IMR-90 (cell line): Measurements from ENCODE around the gene PTPRU. TPM values are rescaled to one million over a fixed set of nuclear protein-coding genes. Genes with fewer than 3 reads are reported as not detected.
A peak's percentile ranks its signal among the peaks of the same experiment; 100 is the strongest.

Source experiments
- ATAC-seq: fragments of 200-7000 bp; cut with Tn5 transposase; 2 replicates; pipeline ENCODE4 v1.9.1; 2020; ENCODE audit warnings: low read depth, mild to moderate bottlenecking, moderate library complexity
- BruUV-seq: library from RNA; stranded (reverse); fragments of 400-500 nt; replicated peaks from 2 replicates; lab custom pipeline; 2021; lab: Mats Ljungman, UMichigan
- CTCF ChIA-PET: fragments of 300-600 bp; formaldehyde crosslinking; extraction: SDS; loops from one replicate; lab custom pipeline; 2021; ENCODE audit warnings: antibody characterized with exemption; lab: Yijun Ruan, JAX
- POLR2A ChIA-PET: fragments of 300-600 bp; sonication (Branson Sonifier 250); formaldehyde crosslinking; loops from one replicate; lab custom pipeline; 2022; ENCODE audit warnings: antibody characterized with exemption; ENCODE audit not compliant: unreplicated experiment; lab: Charles Lee
- DNase-seq: peaks from one replicate; pipeline ENCODE4 v3.0.0; 2013
- H2AFZ ChIP-seq: replicated peaks from 2 replicates; pipeline ENCODE3; 2013; ENCODE audit warnings: low read length, mild to moderate bottlenecking; ENCODE audit not compliant: poor library complexity
- H2AK5ac ChIP-seq: 2 replicates; pipeline ENCODE4 v1.6.1; 2013; ENCODE audit warnings: low read depth, low read length, inconsistent platforms
- H2AK9ac ChIP-seq: replicated peaks from 2 replicates; pipeline ENCODE3; 2013; ENCODE audit warnings: mild to moderate bottlenecking, low read depth, low read length, moderate library complexity; ENCODE audit not compliant: poor library complexity
- H2BK120ac ChIP-seq: 2 replicates; pipeline ENCODE4 v1.6.1; 2013; ENCODE audit warnings: low read depth, low read length, inconsistent platforms
- H2BK15ac ChIP-seq: 3 replicates; pipeline ENCODE4 v1.6.1; 2013; ENCODE audit warnings: low read depth, low read length, inconsistent platforms
- H2BK20ac ChIP-seq: 2 replicates; pipeline ENCODE4 v1.6.1; 2013; ENCODE audit warnings: low read depth, mild to moderate bottlenecking, inconsistent platforms, low read length, moderate library complexity
- H2BK5ac ChIP-seq: 2 replicates; pipeline ENCODE4 v1.6.1; 2013; ENCODE audit warnings: mild to moderate bottlenecking, low read depth, low read length, inconsistent platforms; ENCODE audit not compliant: poor library complexity, severe bottlenecking
- H3K14ac ChIP-seq: replicated peaks from 2 replicates; pipeline ENCODE4 v1.6.1; 2013; ENCODE audit warnings: low read depth, low read length, inconsistent platforms
- H3K18ac ChIP-seq: 2 replicates; pipeline ENCODE4 v1.6.1; 2013; ENCODE audit warnings: low read depth, low read length, control low read depth
- H3K23ac ChIP-seq: 2 replicates; pipeline ENCODE4 v1.6.1; 2013; ENCODE audit warnings: low read depth, low read length, inconsistent platforms
- H3K27ac ChIP-seq: 2 replicates; pipeline ENCODE4 v1.5.1; 2013; ENCODE audit warnings: mild to moderate bottlenecking, control low read depth, low read length; ENCODE audit not compliant: insufficient read depth
- H3K27me3 ChIP-seq: 2 replicates; pipeline ENCODE4 v1.6.1; 2013; ENCODE audit warnings: low read length; ENCODE audit not compliant: control insufficient read depth, insufficient read depth
- H3K36me3 ChIP-seq: 2 replicates; pipeline ENCODE4 v1.6.1; 2013; ENCODE audit warnings: low read length, mixed read lengths; ENCODE audit not compliant: control insufficient read depth, insufficient read depth
- H3K4ac ChIP-seq: 2 replicates; pipeline ENCODE4 v1.6.1; 2013; ENCODE audit warnings: low read depth, low read length, inconsistent platforms
- H3K4me1 ChIP-seq: 2 replicates; pipeline ENCODE4 v1.6.1; 2013; ENCODE audit warnings: low read length, mixed read lengths; ENCODE audit not compliant: control insufficient read depth, insufficient read depth
- H3K4me2 ChIP-seq: 2 replicates; pipeline ENCODE4 v1.6.1; 2013; ENCODE audit warnings: low read depth, mild to moderate bottlenecking, control low read depth, low read length, moderate library complexity
- H3K4me3 ChIP-seq: 2 replicates; pipeline ENCODE4 v1.5.1; 2013; ENCODE audit warnings: low read depth, mild to moderate bottlenecking, control low read depth, low read length, moderate library complexity; ENCODE audit not compliant: insufficient read depth
- H3K56ac ChIP-seq: 2 replicates; pipeline ENCODE4 v1.6.1; 2013; ENCODE audit warnings: low read length, inconsistent platforms; ENCODE audit not compliant: insufficient read depth; ENCODE audit errors: extremely low read depth
- H3K79me1 ChIP-seq, 2 experiments: 2 replicates each; pipeline ENCODE4 v1.6.1; 2013; ENCODE audit warnings: low read length in 2 of 2, inconsistent platforms in 1 of 2, low read depth in 1 of 2
- H3K9ac ChIP-seq: 2 replicates; pipeline ENCODE4 v1.6.1; 2013; ENCODE audit warnings: low read depth, low read length, control low read depth
- H3K9me1 ChIP-seq: 2 replicates; pipeline ENCODE4 v1.6.1; 2013; ENCODE audit warnings: low read length, inconsistent platforms; ENCODE audit not compliant: insufficient read depth
- H3K9me3 ChIP-seq: 2 replicates; pipeline ENCODE4 v1.6.1; 2013; ENCODE audit warnings: low read length; ENCODE audit not compliant: control insufficient read depth, insufficient read depth
- H4K20me1 ChIP-seq: 2 replicates; pipeline ENCODE4 v1.6.1; 2013; ENCODE audit warnings: low read length, inconsistent platforms; ENCODE audit not compliant: insufficient read depth
- H4K5ac ChIP-seq: 2 replicates; pipeline ENCODE4 v1.6.1; 2013; ENCODE audit warnings: mild to moderate bottlenecking, low read depth, low read length, control low read depth
- H4K8ac ChIP-seq, 2 experiments: 2 replicates each; pipeline ENCODE4 v1.6.1; 2013; ENCODE audit warnings: low read depth in 2 of 2, low read length in 2 of 2, control low read depth in 1 of 2, inconsistent platforms in 1 of 2
- H4K91ac ChIP-seq: 2 replicates; pipeline ENCODE4 v1.6.1; 2013; ENCODE audit warnings: low read depth, low read length, inconsistent platforms; ENCODE audit not compliant: insufficient read depth
- BHLHE40 ChIP-seq: fragments of 150-350 bp; IDR thresholded peaks from 2 replicates; pipeline ENCODE4 v1.6.1; 2016; ENCODE audit warnings: mild to moderate bottlenecking, low read depth, low read length
- CEBPB ChIP-seq: IDR thresholded peaks from 2 replicates; pipeline ENCODE4 v1.6.1; 2012; ENCODE audit warnings: low read depth, low read length, improper control_type of control experiment
- CHD1 ChIP-seq: IDR thresholded peaks from 2 replicates; pipeline ENCODE4 v1.6.1; 2012; ENCODE audit warnings: low read depth, low read length, improper control_type of control experiment
- FOS ChIP-seq: fragments of 150-350 bp; IDR thresholded peaks from 2 replicates; pipeline ENCODE4 v1.6.1; 2016; ENCODE audit warnings: low read depth, low read length
- MAFK ChIP-seq: IDR thresholded peaks from 2 replicates; pipeline ENCODE4 v1.6.1; 2012; ENCODE audit warnings: low read depth, low read length, improper control_type of control experiment
- MAZ ChIP-seq: IDR thresholded peaks from 2 replicates; pipeline ENCODE4 v1.6.1; 2012; ENCODE audit warnings: low read depth, mild to moderate bottlenecking, low read length, improper control_type of control experiment, moderate library complexity, borderline replicate concordance
- MXI1 ChIP-seq: IDR thresholded peaks from 2 replicates; pipeline ENCODE4 v1.6.1; 2012; ENCODE audit warnings: low read depth, mild to moderate bottlenecking, low read length, moderate library complexity, borderline replicate concordance
- NFE2L2 ChIP-seq: fragments of 150-350 bp; IDR thresholded peaks from 2 replicates; pipeline ENCODE4 v1.6.1; 2016; ENCODE audit warnings: low read depth, mild to moderate bottlenecking, low read length
- POLR2A ChIP-seq: IDR thresholded peaks from 2 replicates; pipeline ENCODE4 v1.6.1; 2012; ENCODE audit warnings: mild to moderate bottlenecking, low read depth, low read length
- RAD21 ChIP-seq: IDR thresholded peaks from 2 replicates; pipeline ENCODE4 v1.6.1; 2012; ENCODE audit warnings: low read length, improper control_type of control experiment
- RCOR1 ChIP-seq: IDR thresholded peaks from 2 replicates; pipeline ENCODE4 v1.6.1; 2012; ENCODE audit warnings: mild to moderate bottlenecking, low read length, improper control_type of control experiment; ENCODE audit not compliant: insufficient replicate concordance
- RFX5 ChIP-seq: IDR thresholded peaks from 2 replicates; pipeline ENCODE4 v1.8.0; 2012; ENCODE audit warnings: low read depth, mild to moderate bottlenecking, low read length, moderate library complexity
- SMC3 ChIP-seq: fragments of 150-350 bp; IDR thresholded peaks from 2 replicates; pipeline ENCODE4 v1.6.1; 2016; ENCODE audit warnings: low read depth, mild to moderate bottlenecking, antibody characterized with exemption, low read length, moderate library complexity
- WGBS, 2 experiments: methylation state at CpG; one replicate each; pipeline versions ENCODE4 v1.1.5 to v1.1.7; 2013; ENCODE audit warnings: missing lambda C conversion rate in 2 of 2; ENCODE audit not compliant: insufficient read length in 1 of 2; ENCODE audit errors: extremely low coverage in 2 of 2; 5-methylcytosine and 5-hydroxymethylcytosine counted together
- dilution Hi-C: fragments of 300-500 bp; cut with HindIII; formaldehyde crosslinking; loops from one replicate; pipeline ENCODE4 v1.14.3; 2018; ENCODE audit warnings: low sequenced_read_pairs; ENCODE audit not compliant: unreplicated experiment
- in situ Hi-C: fragments of 300-500 bp; cut with MboI; formaldehyde crosslinking; loops from 3 replicates; pipeline ENCODE4 v1.14.3; 2019; ENCODE audit warnings: low sequenced_read_pairs, inconsistent platforms, mixed read lengths
- intact Hi-C: fragments of 100-400 bp; cut with micrococcal nuclease; formaldehyde crosslinking; loops from 2 replicates; pipeline ENCODE4 v1.10.0; 2022
- polyA plus RNA-seq, 3 experiments: library from polyadenylated mRNA; depleted of rRNA; stranded (reverse); fragments of >200 nt; gene quantifications; 2 replicates each; pipeline ENCODE4 v1.2.3, GENCODE V29; 2012; ENCODE audit warnings: low replicate concordance in 1 of 3
- total RNA-seq: library from RNA; depleted of rRNA; stranded (reverse); fragments of >200 nt; gene quantifications from 2 replicates; pipeline ENCODE4 v1.2.3, GENCODE V29; 2012
- TF ChIP-seq, protein P1 (sequence below): fragments of 150-350 bp; IDR thresholded peaks from 2 replicates; pipeline ENCODE4 v1.6.1; 2017; ENCODE audit warnings: mild to moderate bottlenecking, antibody characterized with exemption, low read length, low read depth
- TF ChIP-seq, protein P2 (sequence below): conservative IDR thresholded peaks from 2 replicates; pipeline ENCODE4 v1.5.1; 2012; ENCODE audit warnings: mild to moderate bottlenecking, low read depth, low read length, improper control_type of control experiment
- TF ChIP-seq, protein P3 (sequence below): fragments of 150-350 bp; IDR thresholded peaks from 2 replicates; pipeline ENCODE4 v1.6.1; 2016; ENCODE audit warnings: low read depth, mild to moderate bottlenecking, low read length, moderate library complexity, borderline replicate concordance

PTPRU gene
- total and polyA plus RNA-seq, 2 of the 4 experiments (the other 2 are of a cell fraction), result 7.0 to 10.7 TPM

DNA sequence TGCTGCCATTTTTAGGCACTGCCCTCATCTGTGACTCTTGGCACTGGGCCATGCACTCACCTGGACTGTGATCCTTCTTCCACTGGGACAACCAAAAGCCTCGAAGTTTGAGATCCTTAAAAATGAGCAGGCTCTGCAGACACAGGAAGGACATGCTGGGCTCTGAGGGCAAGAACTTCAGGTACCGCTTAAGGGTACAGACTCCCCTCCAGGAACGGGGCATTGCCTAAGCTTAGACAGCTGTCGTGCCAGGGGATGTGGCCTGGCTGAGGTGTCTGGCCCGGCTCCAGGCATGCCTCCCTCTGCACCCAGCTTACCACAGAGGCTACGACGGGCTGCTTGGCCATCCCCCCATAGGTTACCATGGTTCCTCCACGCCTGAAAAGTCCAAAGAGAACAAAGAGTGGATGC lies 40.4 kb upstream of the PTPRU start:
- H3K9me1 ChIP-seq, result peaks cover 20% of the 10 kb centered on the region
- TF ChIP-seq CEBPB (no peak), FOS (no peak), MXI1 (no peak), NFE2L2 (no peak), MAFK (no peak), BHLHE40 (no peak), POLR2A (no peak), RCOR1 (no peak), MAZ (no peak), CHD1 (no peak), RFX5 (no peak), RAD21 (no peak), SMC3 (no peak)
- TF ChIP-seq, protein P1, sequence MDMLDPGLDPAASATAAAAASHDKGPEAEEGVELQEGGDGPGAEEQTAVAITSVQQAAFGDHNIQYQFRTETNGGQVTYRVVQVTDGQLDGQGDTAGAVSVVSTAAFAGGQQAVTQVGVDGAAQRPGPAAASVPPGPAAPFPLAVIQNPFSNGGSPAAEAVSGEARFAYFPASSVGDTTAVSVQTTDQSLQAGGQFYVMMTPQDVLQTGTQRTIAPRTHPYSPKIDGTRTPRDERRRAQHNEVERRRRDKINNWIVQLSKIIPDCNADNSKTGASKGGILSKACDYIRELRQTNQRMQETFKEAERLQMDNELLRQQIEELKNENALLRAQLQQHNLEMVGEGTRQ, result no peak
- TF ChIP-seq, protein P2, sequence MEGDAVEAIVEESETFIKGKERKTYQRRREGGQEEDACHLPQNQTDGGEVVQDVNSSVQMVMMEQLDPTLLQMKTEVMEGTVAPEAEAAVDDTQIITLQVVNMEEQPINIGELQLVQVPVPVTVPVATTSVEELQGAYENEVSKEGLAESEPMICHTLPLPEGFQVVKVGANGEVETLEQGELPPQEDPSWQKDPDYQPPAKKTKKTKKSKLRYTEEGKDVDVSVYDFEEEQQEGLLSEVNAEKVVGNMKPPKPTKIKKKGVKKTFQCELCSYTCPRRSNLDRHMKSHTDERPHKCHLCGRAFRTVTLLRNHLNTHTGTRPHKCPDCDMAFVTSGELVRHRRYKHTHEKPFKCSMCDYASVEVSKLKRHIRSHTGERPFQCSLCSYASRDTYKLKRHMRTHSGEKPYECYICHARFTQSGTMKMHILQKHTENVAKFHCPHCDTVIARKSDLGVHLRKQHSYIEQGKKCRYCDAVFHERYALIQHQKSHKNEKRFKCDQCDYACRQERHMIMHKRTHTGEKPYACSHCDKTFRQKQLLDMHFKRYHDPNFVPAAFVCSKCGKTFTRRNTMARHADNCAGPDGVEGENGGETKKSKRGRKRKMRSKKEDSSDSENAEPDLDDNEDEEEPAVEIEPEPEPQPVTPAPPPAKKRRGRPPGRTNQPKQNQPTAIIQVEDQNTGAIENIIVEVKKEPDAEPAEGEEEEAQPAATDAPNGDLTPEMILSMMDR, result no peak
- TF ChIP-seq, protein P3, sequence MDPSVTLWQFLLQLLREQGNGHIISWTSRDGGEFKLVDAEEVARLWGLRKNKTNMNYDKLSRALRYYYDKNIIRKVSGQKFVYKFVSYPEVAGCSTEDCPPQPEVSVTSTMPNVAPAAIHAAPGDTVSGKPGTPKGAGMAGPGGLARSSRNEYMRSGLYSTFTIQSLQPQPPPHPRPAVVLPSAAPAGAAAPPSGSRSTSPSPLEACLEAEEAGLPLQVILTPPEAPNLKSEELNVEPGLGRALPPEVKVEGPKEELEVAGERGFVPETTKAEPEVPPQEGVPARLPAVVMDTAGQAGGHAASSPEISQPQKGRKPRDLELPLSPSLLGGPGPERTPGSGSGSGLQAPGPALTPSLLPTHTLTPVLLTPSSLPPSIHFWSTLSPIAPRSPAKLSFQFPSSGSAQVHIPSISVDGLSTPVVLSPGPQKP, result no peak
- ChIA-PET CTCF (interaction anchor here (2.8 to 3.4 kb wide), 2 partner anchors 14 to 314 kb away, joined by 17 to 19 read pairs; partner anchors contain the start of gene SRSF4), POLR2A (no interaction called here)
- H3K9ac ChIP-seq, result no peak overlapping the region
- peak overlapping the region; percentile 43; the same call in 1 of the 2 replicates for H2AK5ac ChIP-seq
- H3K4me1 ChIP-seq, result peaks cover 12% of the 10 kb centered on the region
- in situ Hi-C loops (loop anchor here (5.0 kb wide), 2 partner anchors 159 to 314 kb away; no protein-coding TSS in a partner anchor), dilution Hi-C loops (no loop called here), intact Hi-C loops (loop anchor here (2.0 to 10.0 kb wide), 2 partner anchors 13 to 551 kb away; partner anchors contain the start of genes RNU11 and TAF12)
- ATAC-seq, result no peak
- H4K8ac ChIP-seq, result no peak overlapping the region
- 92% methylated on average over 2 of the region's 8 CpGs; no CpG with 5 or more reads in 1 of the 2 experiments for WGBS, 2 experiments
- H3K4ac ChIP-seq, result peak overlapping the region; percentile 31
- no peak overlapping the region for H3K27ac ChIP-seq
- H2BK5ac ChIP-seq, result peak overlapping the region; percentile 3
- peak overlapping the region; percentile 42; the same call in 1 of the 2 replicates for H2BK120ac ChIP-seq
- peak overlapping the region; percentile 50; the same call in 1 of the 2 replicates for H4K91ac ChIP-seq
- no peak overlapping the region for H3K18ac ChIP-seq
- H2AFZ ChIP-seq, result no peak overlapping the region
- peaks cover 20% of the 10 kb centered on the region for H3K36me3 ChIP-seq
- 0 out of 2 replicates have a peak overlapping the region, but pooled peaks have one; percentile 46 for H3K23ac ChIP-seq
- BruUV-seq, result no TSS peak
- DNase-seq, result no peak
- H2BK20ac ChIP-seq, result peak overlapping the region; percentile 33
- H3K9me3 ChIP-seq, result no peaks in the 10 kb centered on the region
- no peak overlapping the region for H3K56ac ChIP-seq
- no peaks in the 10 kb centered on the region for H3K27me3 ChIP-seq
- H3K4me2 ChIP-seq, result no peak overlapping the region
- H2BK15ac ChIP-seq, result peak overlapping the region; percentile 27; the same call in 1 of the 3 replicates
- H4K5ac ChIP-seq, result no peak overlapping the region
- H3K79me1 ChIP-seq, result peaks cover 0 to 9% of the 10 kb centered on the region in 2 experiments; a peak in 2 of 4 replicates
- no peak overlapping the region for H3K4me3 ChIP-seq
- peak overlapping the region; percentile 83 for H2AK9ac ChIP-seq
- H4K20me1 ChIP-seq, result peaks cover 6% of the 10 kb centered on the region
- peak overlapping the region; percentile 74; the same call in 1 of the 2 replicates for H3K14ac ChIP-seq
